Esophagus muscularis mucosa (tissue), 4 donors: Measurements from ENCODE around the gene CTSZ. TPM values are rescaled to one million over a fixed set of nuclear protein-coding genes. Genes with fewer than 3 reads are reported as not detected.

ENCODE experiments used
- DNase-seq: peaks from one replicate; pipeline ENCODE4 v3.0.0-alpha.2; 2017; ENCODE audit errors: extremely low spot score
- H3K27ac ChIP-seq, 4 donors: fragments of 200-600 bp; sonication (generic); replicated peaks in 1 of 4; 1 replicate in 3 of 4; 2 replicates in 1 of 4; pipeline ENCODE4 v1.5.1; 2016 to 2019; ENCODE audit warnings: mild to moderate bottlenecking in 1 of 4
- H3K27me3 ChIP-seq, 4 donors: fragments of 200-600 bp; sonication (generic); one replicate each; pipeline versions ENCODE4 v1.5.1 to v1.6.0; 2016 to 2019
- H3K36me3 ChIP-seq, 4 donors: fragments of 200-600 bp; sonication (generic); one replicate each; pipeline ENCODE4 v1.5.1; 2016 to 2019
- H3K4me1 ChIP-seq, 4 donors: fragments of 200-600 bp; sonication (generic); one replicate each; pipeline ENCODE4 v1.5.1; 2016 to 2019
- H3K4me3 ChIP-seq, 4 donors: fragments of 200-600 bp; sonication (generic); 1 replicate in 2 of 4; 2 replicates in 2 of 4; pipeline ENCODE4 v1.5.1; 2016 to 2019; ENCODE audit warnings: mild to moderate bottlenecking in 4 of 4, moderate library complexity in 1 of 4
- H3K9me3 ChIP-seq, 4 donors: fragments of 200-600 bp; sonication (generic); 1 replicate in 3 of 4; 2 replicates in 1 of 4; pipeline ENCODE4 v1.5.1; 2016 to 2019
- CTCF ChIP-seq, 3 experiments: fragments of 200-600 bp in 2 of 3; fragments of 450-650 bp in 1 of 3; sonication (generic) in 2 of 3; IDR thresholded peaks; one replicate each; pipeline ENCODE4 v1.5.1; 2017 to 2019; ENCODE audit warnings: antibody characterized with exemption in 3 of 3, mild to moderate bottlenecking in 2 of 3, moderate library complexity in 1 of 3
- EP300 ChIP-seq: sonication (generic); formaldehyde crosslinking; IDR thresholded peaks from one replicate; pipeline ENCODE4 v1.6.1; 2017; ENCODE audit warnings: antibody characterized with exemption
- POLR2A ChIP-seq: fragments of 450-650 bp; IDR thresholded peaks from one replicate; pipeline ENCODE4 v1.6.1; 2017; ENCODE audit warnings: antibody characterized with exemption, moderate library complexity, mild to moderate bottlenecking, low read depth
- POLR2AphosphoS5 ChIP-seq, 2 donors: sonication (generic); formaldehyde crosslinking; IDR thresholded peaks; one replicate each; pipeline ENCODE4 v1.6.1; 2017; ENCODE audit warnings: antibody characterized with exemption in 2 of 2
- WGBS: methylation state at CpG from one replicate; pipeline ENCODE4 v1.1.5; 2018; 5-methylcytosine and 5-hydroxymethylcytosine counted together
- intact Hi-C: fragments of 100-400 bp; cut with DNase I; formaldehyde crosslinking; loops from one replicate; pipeline ENCODE4 v1.15.1; 2023
- total RNA-seq, 4 donors: library from RNA; depleted of rRNA; stranded (reverse); fragments of >200 nt; gene quantifications; one replicate each; pipeline versions ENCODE4 v1.1.0 to v1.2.1, GENCODE V29; 2016

Gene CTSZ
- total RNA-seq, 4 donors from 2014 or later, result 136 to 267 (median 190) TPM

GRCh38 chr20:59006167-59006863, 739 bp downstream of the CTSZ start:
- peaks cover 7 to 28% (median 16%) of the 10 kb centered on the region in 4 donors for H3K36me3 ChIP-seq
- TF ChIP-seq POLR2A (no peak), POLR2AphosphoS5 (IDR thresholded peaks at IDR 0.05) (peak in 1 of 2 donors; percentile 22)
- DNase-seq, result no peak
- intact Hi-C loops, result no loop called here
- peaks cover 37 to 78% (median 56%) of the 10 kb centered on the region in 4 donors for H3K4me1 ChIP-seq
- H3K27me3 ChIP-seq, result no peaks in the 10 kb centered on the region
- WGBS, result 69% methylated on average over 5 of the region's 29 CpGs
- H3K9me3 ChIP-seq, result no peaks in the 10 kb centered on the region
- peak overlapping the region; percentile 80 to 89 (median 88) for H3K27ac ChIP-seq
- peak overlapping the region; percentile 71 to 91 (median 86) for H3K4me3 ChIP-seq

DNA sequence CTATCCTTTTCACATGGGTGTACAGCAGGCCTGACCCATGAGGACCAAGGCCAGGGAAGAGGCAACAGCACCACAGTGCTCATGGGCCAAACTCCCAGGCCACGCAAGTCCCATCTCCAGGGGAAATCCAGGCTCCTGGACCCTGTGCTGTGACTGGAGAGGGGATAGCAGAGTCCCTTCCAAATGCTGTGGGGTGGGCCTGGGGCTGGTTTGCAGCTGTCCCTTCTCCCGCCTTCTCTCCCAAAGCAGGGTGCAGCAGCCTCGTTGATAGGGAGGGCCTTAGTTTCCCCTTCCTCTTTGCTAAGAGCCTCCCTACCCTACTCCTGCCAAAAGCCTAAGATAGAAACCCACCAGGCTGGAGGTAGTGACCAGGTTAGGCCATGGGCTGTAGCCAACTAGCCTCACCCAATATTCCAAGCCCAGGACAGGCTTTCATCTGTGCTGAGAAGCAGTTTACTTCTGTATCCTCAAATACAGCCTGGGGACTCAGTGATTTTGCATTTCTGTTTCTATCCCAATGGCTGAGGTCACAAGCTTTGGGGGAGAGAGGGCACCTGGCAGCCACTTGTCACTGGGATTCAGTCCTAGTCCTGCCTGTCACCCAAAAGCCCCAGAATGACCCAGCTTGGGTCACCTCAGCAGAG, 1.4 kb downstream of the CTSZ start:
- 79% methylated on average over 3 of the region's 3 CpGs for WGBS
- no peaks in the 10 kb centered on the region for H3K27me3 ChIP-seq
- peak overlapping the region; percentile 80 to 89 (median 88) for H3K27ac ChIP-seq
- H3K4me3 ChIP-seq, result peak overlapping the region; percentile 71 to 91 (median 86)
- peaks cover 36 to 71% (median 49%) of the 10 kb centered on the region in 4 donors for H3K4me1 ChIP-seq
- no peak for DNase-seq
- peaks cover 12 to 35% (median 22%) of the 10 kb centered on the region in 4 donors for H3K36me3 ChIP-seq
- TF ChIP-seq EP300, result no peak
- TF ChIP-seq POLR2AphosphoS5 (IDR thresholded peaks at IDR 0.05), result no peak
- TF ChIP-seq CTCF (IDR thresholded peaks at IDR 0.05), result no peak
- TF ChIP-seq POLR2A, result no peak
- no peaks in the 10 kb centered on the region for H3K9me3 ChIP-seq
- intact Hi-C loops, result no loop called here

DNA sequence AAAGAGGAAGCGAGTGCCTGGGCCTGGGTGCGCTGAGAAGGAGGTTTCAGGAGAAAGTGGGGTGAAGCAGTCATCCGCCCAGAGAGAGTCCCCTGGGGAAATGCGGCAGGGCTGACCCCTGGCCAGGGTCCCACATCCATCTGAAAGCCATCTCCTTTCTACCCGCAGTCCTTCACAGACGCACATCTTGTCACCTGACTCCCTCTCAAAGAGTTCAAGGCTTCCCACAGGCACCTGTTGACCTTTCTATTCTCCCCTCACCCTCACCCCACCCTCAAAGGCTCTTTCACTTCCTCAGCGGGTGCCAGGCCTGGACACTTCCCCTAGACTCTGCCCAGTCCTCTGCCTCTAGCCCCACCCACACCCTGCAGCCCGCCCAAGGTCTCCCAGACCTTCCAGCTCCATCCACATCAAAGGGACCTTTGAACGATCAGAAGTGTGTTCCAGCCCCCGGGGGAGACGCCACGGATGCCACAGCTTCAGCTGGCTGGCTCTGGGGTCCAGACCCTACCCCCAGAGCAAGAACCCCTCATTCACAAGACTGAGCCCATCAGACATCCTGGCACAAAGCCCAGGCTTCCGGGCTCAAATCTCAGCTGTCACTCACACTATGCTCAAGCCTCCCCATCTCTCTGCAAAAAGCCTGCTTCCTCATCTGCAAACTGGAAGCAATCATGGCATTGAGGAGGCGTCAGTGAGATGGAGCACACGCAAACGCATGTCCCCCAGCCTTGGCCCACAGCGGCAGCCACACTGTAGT, 2.1 kb downstream of the CTSZ start:
- no peak for TF ChIP-seq POLR2AphosphoS5 (IDR thresholded peaks at IDR 0.05)
- no peak for TF ChIP-seq POLR2A
- H3K9me3 ChIP-seq, result no peaks in the 10 kb centered on the region
- H3K27ac ChIP-seq, result peak overlapping the region; percentile 80 to 89 (median 88)
- no peaks in the 10 kb centered on the region for H3K27me3 ChIP-seq
- DNase-seq, result no peak
- peak overlapping the region; percentile 71 to 91 (median 86) for H3K4me3 ChIP-seq
- 42% methylated on average over 16 of the region's 17 CpGs for WGBS
- intact Hi-C loops, result no loop called here
- H3K36me3 ChIP-seq, result peaks cover 12 to 42% (median 29%) of the 10 kb centered on the region in 4 donors
- H3K4me1 ChIP-seq, result peaks cover 31 to 64% (median 45%) of the 10 kb centered on the region in 4 donors

DNA sequence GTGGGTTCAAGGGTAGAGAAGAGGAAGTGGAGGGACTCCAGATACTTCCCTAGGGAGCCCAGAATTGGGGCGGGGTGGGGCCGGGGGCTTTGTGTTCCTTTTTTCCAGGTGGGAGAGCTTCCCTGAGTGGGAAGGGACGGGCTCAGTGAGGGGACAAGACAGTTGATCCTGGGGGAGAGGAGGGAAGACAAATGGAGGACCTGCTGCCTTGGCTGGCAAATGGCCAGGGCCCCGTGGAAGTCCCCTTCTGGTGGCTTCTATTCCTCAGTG, 2.6 kb downstream of the CTSZ start:
- peaks cover 14 to 47% (median 34%) of the 10 kb centered on the region in 4 donors for H3K36me3 ChIP-seq
- DNase-seq, result no peak
- TF ChIP-seq POLR2A (no peak), CTCF (IDR thresholded peaks at IDR 0.05) (no peak), EP300 (no peak), POLR2AphosphoS5 (IDR thresholded peaks at IDR 0.05) (no peak)
- H3K27ac ChIP-seq, result peak overlapping the region; percentile 26 to 88 (median 84)
- H3K4me1 ChIP-seq, result peaks cover 31 to 61% (median 45%) of the 10 kb centered on the region in 4 donors
- intact Hi-C loops, result no loop called here
- peak overlapping the region; percentile 71 to 91 (median 86) for H3K4me3 ChIP-seq
- H3K9me3 ChIP-seq, result no peaks in the 10 kb centered on the region
- WGBS, result 58% methylated on average over 4 of the region's 4 CpGs
- no peaks in the 10 kb centered on the region for H3K27me3 ChIP-seq

- H3K36me3 ChIP-seq, result peaks cover 15 to 52% (median 38%) of the 10 kb centered on the region in 4 donors
- no peaks in the 10 kb centered on the region for H3K9me3 ChIP-seq
- no peak for DNase-seq
- 80% methylated on average over 15 of the region's 16 CpGs for WGBS
- H3K4me1 ChIP-seq, result peaks cover 31 to 61% (median 45%) of the 10 kb centered on the region in 4 donors
- intact Hi-C loops, result no loop called here
- no peaks in the 10 kb centered on the region for H3K27me3 ChIP-seq
- TF ChIP-seq EP300 (no peak), POLR2A (no peak), CTCF (IDR thresholded peaks at IDR 0.05) (no peak), POLR2AphosphoS5 (IDR thresholded peaks at IDR 0.05) (no peak)
- H3K4me3 ChIP-seq, result peak overlapping the region in 3 of 4 donors; percentile 71 to 91 (median 90)
- peak overlapping the region; percentile 26 to 88 (median 84) for H3K27ac ChIP-seq
Observed at GRCh38 chr20:59003836-59004492, 3.1 kb downstream of the CTSZ start.
